Uterus (tissue), 4 donors: ENCODE data around the gene ECI1. TPM values are rescaled to one million over a fixed set of nuclear protein-coding genes. Genes with fewer than 3 reads are reported as not detected.

ENCODE experiments used
- DNase-seq, 2 donors: peaks; one replicate each; pipeline ENCODE4 v3.0.0-alpha.2; 2019 to 2020
- H3K27ac ChIP-seq, 2 donors: fragments of 200-600 bp; sonication (generic); 1 replicate in 1 of 2; 2 replicates in 1 of 2; pipeline ENCODE4 v1.5.1; 2016 to 2018
- H3K27me3 ChIP-seq, 2 donors: fragments of 200-600 bp; sonication (generic); one replicate each; pipeline ENCODE4 v1.5.1; 2018 to 2019; ENCODE audit warnings: control low read depth in 1 of 2
- H3K36me3 ChIP-seq, 2 donors: fragments of 200-600 bp; sonication (generic); one replicate each; pipeline ENCODE4 v1.5.1; 2019; ENCODE audit warnings: control low read depth in 1 of 2
- H3K4me1 ChIP-seq, 2 donors: fragments of 200-600 bp; sonication (generic); one replicate each; pipeline ENCODE4 v1.5.1; 2018 to 2019; ENCODE audit warnings: control low read depth in 1 of 2
- H3K4me3 ChIP-seq, 2 donors: fragments of 200-600 bp; sonication (generic); 1 replicate in 1 of 2; 2 replicates in 1 of 2; pipeline ENCODE4 v1.5.1; 2018 to 2019; ENCODE audit warnings: mild to moderate bottlenecking in 1 of 2
- H3K9me3 ChIP-seq, 2 donors: fragments of 200-600 bp; sonication (generic); one replicate each; pipeline ENCODE4 v1.5.1; 2019; ENCODE audit warnings: control low read depth in 1 of 2
- CTCF ChIP-seq, 4 experiments: fragments of 200-600 bp in 2 of 4; fragments of 450-650 bp in 2 of 4; sonication (generic) in 2 of 4; IDR thresholded peaks; one replicate each; pipeline ENCODE4 v1.5.1; 2016 to 2019; ENCODE audit warnings: antibody characterized with exemption in 4 of 4, mild to moderate bottlenecking in 2 of 4, moderate library complexity in 1 of 4
- POLR2A ChIP-seq, 2 donors: fragments of 450-650 bp; IDR thresholded peaks; one replicate each; pipeline ENCODE4 v1.6.1; 2016; ENCODE audit warnings: antibody characterized with exemption in 2 of 2, mild to moderate bottlenecking in 1 of 2, moderate library complexity in 1 of 2
- intact Hi-C: fragments of 100-400 bp; cut with DNase I; formaldehyde crosslinking; loops from one replicate; pipeline ENCODE4 v1.15.1; 2023; ENCODE audit warnings: low total_unique reads
- total RNA-seq, 4 donors: library from RNA; depleted of rRNA in 3 of 4; stranded (reverse); fragments of >200 nt in 3 of 4; gene quantifications; one replicate each; pipeline versions ENCODE4 v1.1.0 to v1.2.4, GENCODE V29; 2014 to 2023
- donor health status: DM: yes; HTN: yes; CAD: no.

Gene ECI1
- total RNA-seq, 4 donors from 2014 or later = 4.9 to 89.1 (median 40.1) TPM

GRCh38 chr16:2278956-2279800 lies 27.8 kb upstream of the ECI1 start:
- Histone ChIP-seq H3K27me3 (no peaks in the 10 kb centered on the region), H3K4me3 (no peak overlapping the region), H3K9me3 (no peaks in the 10 kb centered on the region), H3K36me3 (no peaks in the 10 kb centered on the region), H3K4me1 (no peaks in the 10 kb centered on the region), H3K27ac (no peak overlapping the region)
- TF ChIP-seq CTCF (IDR thresholded peaks at IDR 0.05) = no peak
- TF ChIP-seq POLR2A (IDR thresholded peaks at IDR 0.05) = no peak
- intact Hi-C loops = no loop called here
- no peak for DNase-seq

GRCh38 chr16:2278272-2278608 lies 26.9 kb upstream of the ECI1 start:
- H3K27me3 ChIP-seq = no peaks in the 10 kb centered on the region
- H3K9me3 ChIP-seq = no peaks in the 10 kb centered on the region
- TF ChIP-seq POLR2A (IDR thresholded peaks at IDR 0.05) (no peak), CTCF (IDR thresholded peaks at IDR 0.05) (no peak)
- H3K36me3 ChIP-seq = no peaks in the 10 kb centered on the region
- no peak overlapping the region for H3K4me3 ChIP-seq
- H3K27ac ChIP-seq = no peak overlapping the region
- no peaks in the 10 kb centered on the region for H3K4me1 ChIP-seq
- intact Hi-C loops = no loop called here
- DNase-seq = no peak

DNA sequence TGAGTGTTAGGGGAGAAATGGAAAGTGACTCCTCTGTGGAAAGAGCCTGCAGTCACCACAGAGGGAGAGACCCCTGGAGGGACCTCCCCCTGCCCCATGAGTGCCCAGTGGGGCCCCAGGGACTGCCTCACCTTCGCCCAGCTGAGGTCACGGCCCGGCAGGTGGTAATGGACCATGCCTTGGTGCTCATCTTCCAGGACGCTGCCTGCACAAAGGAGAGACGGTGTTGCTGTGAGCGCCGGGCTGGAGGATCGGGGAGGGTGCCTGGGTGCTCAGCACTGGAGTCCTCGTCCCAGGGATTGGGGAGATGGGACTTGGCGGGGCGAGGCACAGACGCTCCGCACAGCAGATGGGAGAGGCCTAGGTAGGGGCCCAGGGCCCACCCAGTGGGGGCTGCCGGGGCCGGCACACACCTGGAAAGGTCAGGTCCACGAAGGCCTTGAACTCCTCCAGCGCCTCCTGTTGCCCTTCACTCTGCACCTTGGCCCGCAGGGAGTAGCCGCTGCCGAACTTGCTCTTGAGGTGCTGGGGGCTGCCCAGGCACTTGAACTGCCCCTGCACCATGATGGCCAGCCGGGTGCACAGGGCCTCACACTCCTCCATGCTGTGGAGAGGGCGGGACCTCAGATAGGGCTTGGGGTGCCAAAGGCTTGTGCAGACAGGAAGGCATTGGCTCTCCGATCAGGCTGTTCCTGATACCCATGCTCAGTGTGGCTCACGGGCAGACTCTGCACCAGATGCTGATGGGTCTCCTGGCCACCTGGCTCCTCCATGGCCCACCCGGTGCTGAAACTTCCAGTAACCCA lies 26.3 kb upstream of the ECI1 start:
- Histone ChIP-seq H3K27me3 (no peaks in the 10 kb centered on the region), H3K4me1 (no peaks in the 10 kb centered on the region), H3K27ac (no peak overlapping the region), H3K36me3 (no peaks in the 10 kb centered on the region), H3K4me3 (no peak overlapping the region), H3K9me3 (no peaks in the 10 kb centered on the region)
- intact Hi-C loops = no loop called here
- TF ChIP-seq POLR2A (IDR thresholded peaks at IDR 0.05) (no peak), CTCF (IDR thresholded peaks at IDR 0.05) (no peak)
- DNase-seq = no peak

DNA sequence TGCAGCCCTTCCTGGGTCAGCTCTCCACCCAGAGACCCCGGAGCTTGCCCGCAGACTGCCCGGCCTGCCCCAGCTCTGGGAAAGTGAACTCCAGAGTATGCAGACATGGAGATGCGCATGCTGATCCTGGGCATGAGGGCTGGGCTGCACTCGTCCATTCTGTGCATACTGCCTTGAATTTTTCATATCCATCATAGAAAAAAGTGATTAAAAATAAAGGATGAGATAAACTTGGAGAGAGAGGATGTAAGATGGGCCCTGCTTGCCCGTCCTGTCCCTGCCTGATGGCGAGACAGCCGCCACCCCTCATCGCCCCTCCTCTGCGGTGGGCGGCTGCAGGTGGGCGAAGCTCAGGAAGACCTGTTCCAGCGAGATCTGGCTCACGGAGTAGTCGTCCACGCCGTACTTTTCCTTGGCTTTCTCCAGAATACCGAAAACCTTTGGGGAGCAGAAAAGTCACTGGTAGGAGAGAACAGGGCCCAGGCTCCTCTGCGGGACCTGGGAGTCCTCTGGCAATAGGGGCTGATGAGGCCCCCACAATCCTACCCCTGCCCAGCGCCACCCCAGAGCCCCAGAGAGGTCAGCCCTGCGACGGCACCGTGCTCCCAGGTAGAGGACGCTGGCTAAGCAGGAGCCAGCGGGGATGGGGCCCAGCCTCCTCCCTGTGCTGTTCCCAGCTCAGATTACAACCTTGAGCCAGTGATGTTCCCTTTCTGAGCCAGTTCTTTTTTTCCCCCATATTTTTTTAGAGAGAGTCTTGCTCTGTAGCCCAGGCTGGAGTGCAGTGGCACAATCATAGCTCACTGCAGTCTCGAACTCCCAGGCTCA lies 25.2 kb upstream of the ECI1 start:
- H3K4me3 ChIP-seq = no peak overlapping the region
- H3K27ac ChIP-seq = no peak overlapping the region
- TF ChIP-seq CTCF (IDR thresholded peaks at IDR 0.05) = no peak
- TF ChIP-seq POLR2A (IDR thresholded peaks at IDR 0.05) = no peak
- no peaks in the 10 kb centered on the region for H3K36me3 ChIP-seq
- DNase-seq = no peak
- H3K27me3 ChIP-seq = no peaks in the 10 kb centered on the region
- intact Hi-C loops = no loop called here
- H3K9me3 ChIP-seq = no peaks in the 10 kb centered on the region
- no peaks in the 10 kb centered on the region for H3K4me1 ChIP-seq
